Endothelial cell of umbilical vein (primary cell): ENCODE measurements around the gene MSH5. TPM values are rescaled to one million over a fixed set of nuclear protein-coding genes. Genes with fewer than 3 reads are reported as not detected.

Experiments used
- BruUV-seq: library from RNA; stranded (reverse); fragments of 400-500 nt; replicated peaks from 2 replicates; lab custom pipeline; 2021; lab: Mats Ljungman, UMichigan
- CTCF ChIA-PET: fragments of 300-600, 350-600 bp; sonication (Branson Sonifier 250); formaldehyde crosslinking; loops from one replicate; lab custom pipeline; 2021; ENCODE audit warnings: antibody characterized with exemption, inconsistent platforms; lab: Charles Lee
- POLR2A ChIA-PET: fragments of 300-600, 350-600 bp; sonication (Branson Sonifier 250); formaldehyde crosslinking; loops from one replicate; lab custom pipeline; 2021; ENCODE audit warnings: antibody characterized with exemption, inconsistent platforms; lab: Charles Lee
- DNase-seq: peaks from one replicate; pipeline ENCODE4 v3.0.0-alpha.2; 2011; ENCODE audit warnings: low read depth, low spot score
- FAIRE-seq: peaks from 2 replicates; lab custom pipeline; 2011; peaks lifted over from hg19 to GRCh38; lab: Jason Lieb, UNC
- H2AFZ ChIP-seq: 2 replicates; pipeline ENCODE4 v1.6.0; 2012; ENCODE audit warnings: low read depth, low read length, control low read depth, inconsistent platforms
- H3K27ac ChIP-seq: 2 replicates; pipeline ENCODE4 v1.5.1; 2011; ENCODE audit warnings: low read depth, mild to moderate bottlenecking, control low read depth, low read length, moderate library complexity; ENCODE audit not compliant: insufficient read depth
- H3K27me3 ChIP-seq, 2 experiments: 2 replicates each; pipeline versions ENCODE4 v1.6.0 to v1.6.1; 2011; ENCODE audit warnings: low read length in 2 of 2, mixed read lengths in 1 of 2; ENCODE audit not compliant: control insufficient read depth in 2 of 2, insufficient read depth in 2 of 2
- H3K36me3 ChIP-seq, 2 experiments: 2 replicates in 1 of 2; 3 replicates in 1 of 2; pipeline ENCODE4 v1.5.1; 2011; ENCODE audit warnings: low read length in 2 of 2, mild to moderate bottlenecking in 1 of 2, moderate library complexity in 1 of 2; ENCODE audit not compliant: control insufficient read depth in 2 of 2, insufficient read depth in 2 of 2; ENCODE audit errors: extremely low read depth in 1 of 2
- H3K4me1 ChIP-seq: 3 replicates; pipeline ENCODE4 v1.5.1; 2011; ENCODE audit warnings: mild to moderate bottlenecking, low read length; ENCODE audit not compliant: control insufficient read depth, insufficient read depth; ENCODE audit errors: extremely low read depth
- H3K4me2 ChIP-seq: 2 replicates; pipeline ENCODE4 v1.6.1; 2011; ENCODE audit warnings: low read length, control low read depth, mixed read lengths; ENCODE audit not compliant: insufficient read depth
- H3K4me3 ChIP-seq, 3 experiments: fragments of 200-600 bp in 1 of 3; sonication (generic), shearing (Covaris generic) in 1 of 3; replicated peaks in 1 of 3; 2 replicates each; pipeline ENCODE4 v1.5.1; 2011 to 2016; ENCODE audit warnings: control low read depth in 3 of 3, low read length in 3 of 3, mild to moderate bottlenecking in 2 of 3, inconsistent platforms in 1 of 3, low read depth in 1 of 3, moderate library complexity in 1 of 3; ENCODE audit not compliant: insufficient read depth in 1 of 3
- H3K79me2 ChIP-seq: 2 replicates; pipeline ENCODE4 v1.6.0; 2012; ENCODE audit warnings: low read length, inconsistent platforms; ENCODE audit not compliant: control insufficient read depth, insufficient read depth
- H3K9ac ChIP-seq: replicated peaks from 2 replicates; pipeline ENCODE3; 2011; ENCODE audit warnings: low read length, control low read depth; ENCODE audit not compliant: insufficient read depth; ENCODE audit errors: extremely low read depth
- H3K9me1 ChIP-seq: replicated peaks from 3 replicates; pipeline ENCODE4 v1.6.0; 2011; ENCODE audit warnings: mild to moderate bottlenecking, low read length; ENCODE audit not compliant: control insufficient read depth, insufficient read depth; ENCODE audit errors: extremely low read depth
- H3K9me3 ChIP-seq: replicated peaks from 2 replicates; pipeline ENCODE4 v1.5.1; 2012; ENCODE audit warnings: low read length, inconsistent platforms; ENCODE audit not compliant: control insufficient read depth, insufficient read depth
- H4K20me1 ChIP-seq: replicated peaks from 2 replicates; pipeline ENCODE3; 2011; ENCODE audit warnings: mild to moderate bottlenecking, low read length; ENCODE audit not compliant: control insufficient read depth, insufficient read depth; ENCODE audit errors: extremely low read depth
- JUN ChIP-seq: IDR thresholded peaks from 2 replicates; pipeline ENCODE4 v1.6.1; 2011; ENCODE audit warnings: borderline replicate concordance, low read depth; ENCODE audit not compliant: insufficient read length, insufficient read depth
- MAX ChIP-seq: IDR thresholded peaks from 2 replicates; pipeline ENCODE4 v1.6.1; 2011; ENCODE audit not compliant: insufficient read depth, insufficient read length
- MYC ChIP-seq: IDR thresholded peaks from one replicate; pipeline ENCODE4 v1.6.1; 2011; ENCODE audit warnings: mild to moderate bottlenecking, low read depth, low read length
- POLR2A ChIP-seq: IDR thresholded peaks from 2 replicates; pipeline ENCODE4 v1.6.1; 2012; ENCODE audit warnings: low read depth, mild to moderate bottlenecking, control low read depth, low read length
- POLR2AphosphoS5 ChIP-seq: IDR thresholded peaks from 2 replicates; pipeline ENCODE4 v1.6.1; 2012; ENCODE audit warnings: low read depth, mild to moderate bottlenecking, control low read depth, low read length, moderate library complexity; ENCODE audit not compliant: insufficient read depth
- dilution Hi-C: fragments of 300-500 bp; cut with MboI; formaldehyde crosslinking; loops from one replicate; pipeline ENCODE4 v1.15.0; 2019; ENCODE audit warnings: low sequenced_read_pairs; ENCODE audit not compliant: extremely low pct_ligation_motif_present
- intact Hi-C: fragments of 100-400 bp; cut with micrococcal nuclease; formaldehyde crosslinking; loops from one replicate; pipeline ENCODE4 v1.10.0; 2022
- polyA plus RNA-seq, 4 experiments: library from polyadenylated mRNA; depleted of rRNA in 3 of 4; stranded (reverse) in 3 of 4; unstranded in 1 of 4; fragments of >200 nt; gene quantifications; 2 replicates each; pipeline versions ENCODE4 v1.2.1 to v1.2.3, GENCODE V29; 2011 to 2012; ENCODE audit warnings: missing spikeins in 1 of 4
- total RNA-seq: library from RNA; stranded (reverse); gene quantifications from 2 replicates; pipeline ENCODE4 v1.2.3, GENCODE V29; 2021
- TF ChIP-seq, protein P1 (sequence below), 2 donors: IDR thresholded peaks; 1 replicate in 1 of 2; 2 replicates in 1 of 2; pipeline ENCODE4 v1.5.1; 2011; ENCODE audit warnings: low read length in 2 of 2, mild to moderate bottlenecking in 2 of 2, moderate library complexity in 2 of 2, control low read depth in 1 of 2, inconsistent platforms in 1 of 2, low read depth in 1 of 2; ENCODE audit not compliant: insufficient read depth in 1 of 2; ENCODE audit errors: extremely low read depth in 1 of 2

The MSH5 gene
- total and polyA plus RNA-seq, 2 donors (not counting 3 experiments of a cell fraction or from before 2014, with no cell fraction given), result 27.1 to 43.8 TPM

DNA sequence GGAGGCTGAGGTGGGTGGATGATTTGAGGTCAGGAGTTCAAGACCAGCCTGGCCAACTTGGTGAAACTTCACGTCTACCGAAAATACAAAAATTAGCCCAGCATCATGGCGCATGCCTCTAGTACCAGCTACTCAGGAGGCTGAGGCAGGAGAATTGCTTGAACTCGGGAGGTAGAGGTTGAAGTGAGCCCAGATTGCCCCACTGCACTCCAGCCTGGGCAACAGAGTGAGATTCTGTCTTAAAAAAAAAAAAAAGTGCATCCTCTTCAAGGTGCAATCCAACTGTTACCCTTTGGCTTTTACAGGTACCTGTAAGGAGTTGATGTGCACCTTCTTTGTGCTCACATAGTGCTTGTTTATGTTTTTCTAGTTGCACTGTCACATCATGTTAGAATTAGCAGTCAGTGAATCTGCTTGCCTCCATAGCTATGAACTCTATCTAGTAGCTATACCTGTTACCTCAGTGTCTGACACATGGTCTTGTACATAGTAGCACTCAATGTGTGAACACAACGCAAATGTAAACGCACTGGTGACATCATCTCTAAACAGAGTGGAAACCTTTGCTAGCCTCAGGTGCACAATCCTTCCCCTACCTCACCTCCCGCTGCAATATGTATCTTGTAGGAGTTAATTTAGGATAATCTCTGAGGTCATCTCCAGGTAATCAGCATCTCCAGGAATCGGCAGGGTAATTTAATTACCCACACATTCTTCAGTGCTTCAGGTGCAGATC lies 9.7 kb downstream of the MSH5 start:
- Histone ChIP-seq H3K27me3 (no peaks in the 10 kb centered on the region), H3K9me1 (no peaks in the 10 kb centered on the region), H3K9ac (no peak overlapping the region), H4K20me1 (no peaks in the 10 kb centered on the region), H3K79me2 (no peaks in the 10 kb centered on the region), H3K27ac (no peak overlapping the region), H2AFZ (no peak overlapping the region), H3K36me3 (no peaks in the 10 kb centered on the region), H3K4me3 (no peak overlapping the region), H3K4me1 (no peaks in the 10 kb centered on the region), H3K4me2 (no peak overlapping the region), H3K9me3 (no peaks in the 10 kb centered on the region)
- ChIA-PET CTCF (interaction anchor here (1.3 to 3.9 kb wide), 2 partner anchors 9 to 20 kb away, joined by 4 to 18 read pairs; no protein-coding TSS in a partner anchor), POLR2A (no interaction called here)
- DNase-seq (no peak), FAIRE-seq (no peak)
- no peak for TF ChIP-seq POLR2A
- TF ChIP-seq MAX, result no peak
- no peak for TF ChIP-seq JUN
- TF ChIP-seq, protein P1, sequence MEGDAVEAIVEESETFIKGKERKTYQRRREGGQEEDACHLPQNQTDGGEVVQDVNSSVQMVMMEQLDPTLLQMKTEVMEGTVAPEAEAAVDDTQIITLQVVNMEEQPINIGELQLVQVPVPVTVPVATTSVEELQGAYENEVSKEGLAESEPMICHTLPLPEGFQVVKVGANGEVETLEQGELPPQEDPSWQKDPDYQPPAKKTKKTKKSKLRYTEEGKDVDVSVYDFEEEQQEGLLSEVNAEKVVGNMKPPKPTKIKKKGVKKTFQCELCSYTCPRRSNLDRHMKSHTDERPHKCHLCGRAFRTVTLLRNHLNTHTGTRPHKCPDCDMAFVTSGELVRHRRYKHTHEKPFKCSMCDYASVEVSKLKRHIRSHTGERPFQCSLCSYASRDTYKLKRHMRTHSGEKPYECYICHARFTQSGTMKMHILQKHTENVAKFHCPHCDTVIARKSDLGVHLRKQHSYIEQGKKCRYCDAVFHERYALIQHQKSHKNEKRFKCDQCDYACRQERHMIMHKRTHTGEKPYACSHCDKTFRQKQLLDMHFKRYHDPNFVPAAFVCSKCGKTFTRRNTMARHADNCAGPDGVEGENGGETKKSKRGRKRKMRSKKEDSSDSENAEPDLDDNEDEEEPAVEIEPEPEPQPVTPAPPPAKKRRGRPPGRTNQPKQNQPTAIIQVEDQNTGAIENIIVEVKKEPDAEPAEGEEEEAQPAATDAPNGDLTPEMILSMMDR (IDR thresholded peaks at IDR 0.05; ENCODE audit: extremely low read depth in 1 of 2, insufficient read depth in 1 of 2, low read depth in 1 of 2, low read length in 2 of 2), result no peak
- TF ChIP-seq POLR2AphosphoS5, result no peak
- TF ChIP-seq MYC, result no peak
- intact Hi-C loops, result no loop called here
- no TSS peak for BruUV-seq
- dilution Hi-C loops, result no loop called here
